GM21786 (cell line): Measurements from ENCODE around the gene CMBL.

Experiments used
- ATAC-seq: cut with Tn5 transposase; IDR thresholded peaks from one replicate; pipeline ENCODE4 v1.9.1; 2021; ENCODE audit not compliant: unreplicated experiment

CMBL gene

GRCh38 chr5:10333154-10334006, 25.7 kb upstream of the CMBL start:
- ATAC-seq: no peak

DNA sequence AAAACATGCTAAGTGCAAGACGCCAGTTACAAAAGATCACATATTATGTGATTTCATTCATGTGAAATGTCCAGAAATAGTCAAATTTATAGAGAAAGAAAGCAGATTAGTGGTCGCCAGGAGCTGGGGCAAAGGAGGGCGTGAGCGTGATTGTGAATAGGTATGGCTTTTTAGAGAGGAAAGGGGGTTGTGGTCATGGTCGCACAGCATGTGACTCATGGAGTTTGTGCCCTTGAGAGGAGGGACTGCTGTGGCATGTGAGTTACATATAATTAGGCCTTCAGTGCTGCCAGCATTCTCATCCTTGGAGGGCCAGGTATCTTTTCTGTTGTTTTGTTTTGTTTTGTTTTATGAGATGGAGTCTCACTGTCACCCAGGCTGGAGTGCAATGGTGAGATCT, 24.6 kb upstream of the CMBL start:
- ATAC-seq: no peak

- ATAC-seq: no peak
These were observed 23.7 kb upstream of the CMBL start for GRCh38 chr5:10331341-10331796.

DNA sequence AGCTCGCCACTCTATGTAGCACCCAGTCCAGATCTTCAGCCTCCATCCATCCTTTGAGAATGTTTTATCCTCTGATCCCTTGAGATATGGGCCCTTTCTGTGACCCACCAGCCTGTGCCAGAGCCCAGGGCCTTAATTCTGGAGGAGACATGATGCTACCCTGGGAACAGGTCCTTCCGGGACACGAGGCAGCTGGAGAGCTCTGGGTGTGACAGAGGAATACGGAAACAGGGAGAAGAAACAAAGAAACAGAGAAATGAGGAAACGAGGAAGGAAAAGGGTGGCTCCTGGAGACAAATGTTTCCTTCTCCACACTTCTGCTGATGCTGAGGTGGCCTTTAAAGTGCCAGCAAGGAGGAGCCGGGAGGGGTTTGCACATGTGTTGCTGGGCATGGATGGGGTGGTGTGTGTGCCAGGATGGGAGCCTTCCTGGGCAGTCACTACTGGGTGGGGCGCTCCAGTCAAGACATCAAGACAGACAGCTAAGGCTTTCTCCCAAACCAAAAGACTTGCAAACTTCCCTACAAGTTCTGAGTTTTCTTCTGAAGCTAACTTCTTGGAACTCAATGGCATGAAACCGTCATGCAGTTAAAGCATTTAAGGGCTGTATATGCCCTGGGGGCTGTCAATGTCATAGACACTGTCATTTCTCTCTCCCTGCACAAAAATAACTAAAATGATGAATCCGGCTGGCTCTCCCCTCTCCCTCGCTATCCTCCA, 23.0 kb upstream of the CMBL start:
- ATAC-seq: no peak

DNA sequence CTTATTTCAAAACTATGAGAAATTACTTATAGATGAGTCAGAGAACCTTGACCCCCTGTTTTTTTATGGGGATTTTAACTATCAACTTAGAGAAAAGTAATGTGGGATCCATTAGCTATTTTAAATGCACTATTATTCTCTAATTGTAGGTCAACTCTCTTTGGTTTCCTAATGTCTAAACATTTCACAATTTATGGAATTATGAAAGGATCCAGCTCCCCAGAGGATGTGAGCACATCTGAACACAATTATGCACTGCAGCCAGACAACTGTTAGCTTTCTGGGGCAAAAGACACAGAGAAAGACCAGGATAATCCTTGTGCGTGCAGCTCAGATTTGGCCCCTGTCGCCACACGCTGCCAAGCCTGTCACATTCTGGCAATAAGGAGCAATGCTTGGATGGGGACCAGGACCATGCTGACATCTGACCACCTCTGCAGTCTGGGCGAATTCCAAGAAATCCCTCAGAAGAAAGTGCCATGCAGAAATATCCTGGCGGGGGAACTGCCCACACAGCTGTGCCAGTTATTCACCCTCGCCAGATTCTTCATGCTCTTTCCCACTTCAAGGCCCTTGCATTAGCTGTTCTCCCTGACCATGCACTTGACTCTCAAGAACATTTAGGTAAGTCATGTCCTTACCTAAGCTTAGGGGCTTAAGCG, 22.2 kb upstream of the CMBL start:
- no peak for ATAC-seq

DNA sequence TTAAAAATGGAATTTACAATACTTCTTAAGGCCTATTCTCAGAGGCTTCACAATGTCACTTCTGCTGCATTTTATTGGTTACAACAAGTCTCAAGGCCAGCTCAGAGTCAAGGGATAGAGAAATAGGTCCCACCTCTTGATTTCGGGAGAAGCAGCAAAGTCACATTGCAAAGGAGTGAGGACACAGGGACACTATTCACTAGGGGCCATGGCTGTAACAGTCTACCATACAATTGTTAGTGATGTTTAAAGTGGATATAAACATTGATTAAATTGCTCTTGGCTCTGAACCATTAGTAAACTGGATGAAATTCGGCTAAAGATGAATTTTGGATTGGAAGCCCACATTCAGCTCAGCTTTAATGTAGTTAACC, 21.7 kb upstream of the CMBL start:
- no peak for ATAC-seq

- no peak for ATAC-seq
These were observed 20.6 kb upstream of the CMBL start for GRCh38 chr5:10328323-10328722.

DNA sequence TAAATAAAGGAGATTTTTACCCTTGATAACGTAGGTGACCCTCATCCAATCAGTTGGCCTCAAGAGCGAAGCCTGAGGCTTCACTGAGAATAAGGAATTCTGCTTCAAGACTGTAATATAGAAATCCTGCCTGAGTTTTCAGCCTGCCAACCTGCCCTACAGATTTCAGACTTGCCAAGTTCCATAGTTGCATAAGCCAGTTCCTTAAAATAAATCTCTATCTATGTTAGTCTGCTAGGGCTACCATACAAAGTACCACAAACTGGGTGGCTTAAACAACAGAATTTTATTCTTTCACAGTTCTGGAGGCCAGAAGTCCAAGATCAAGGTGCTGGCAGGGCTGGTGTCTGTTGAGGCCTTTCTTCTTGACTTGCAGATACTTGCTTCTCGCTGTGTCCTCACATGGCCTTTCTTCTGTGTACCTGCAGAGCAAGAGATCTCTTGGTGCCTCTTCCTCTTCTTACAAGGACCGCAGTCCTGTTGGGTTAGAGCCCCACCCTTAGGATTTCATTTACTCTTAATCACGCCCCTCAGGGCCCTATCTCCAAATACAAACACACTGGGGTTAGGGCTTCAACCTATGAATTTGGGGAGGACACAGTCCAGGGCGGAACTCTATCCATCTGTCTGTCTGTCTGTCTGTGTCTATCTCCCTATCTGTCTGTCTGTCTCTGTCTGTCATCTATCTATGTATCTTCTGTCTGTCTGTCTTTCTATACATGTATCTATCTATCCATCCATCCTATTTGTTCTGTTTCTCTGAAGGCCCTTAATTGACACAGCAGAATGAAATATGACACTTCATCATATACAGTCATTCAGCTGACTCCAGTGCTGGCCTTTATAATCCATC, 17.0 kb upstream of the CMBL start:
- ATAC-seq: no peak

DNA sequence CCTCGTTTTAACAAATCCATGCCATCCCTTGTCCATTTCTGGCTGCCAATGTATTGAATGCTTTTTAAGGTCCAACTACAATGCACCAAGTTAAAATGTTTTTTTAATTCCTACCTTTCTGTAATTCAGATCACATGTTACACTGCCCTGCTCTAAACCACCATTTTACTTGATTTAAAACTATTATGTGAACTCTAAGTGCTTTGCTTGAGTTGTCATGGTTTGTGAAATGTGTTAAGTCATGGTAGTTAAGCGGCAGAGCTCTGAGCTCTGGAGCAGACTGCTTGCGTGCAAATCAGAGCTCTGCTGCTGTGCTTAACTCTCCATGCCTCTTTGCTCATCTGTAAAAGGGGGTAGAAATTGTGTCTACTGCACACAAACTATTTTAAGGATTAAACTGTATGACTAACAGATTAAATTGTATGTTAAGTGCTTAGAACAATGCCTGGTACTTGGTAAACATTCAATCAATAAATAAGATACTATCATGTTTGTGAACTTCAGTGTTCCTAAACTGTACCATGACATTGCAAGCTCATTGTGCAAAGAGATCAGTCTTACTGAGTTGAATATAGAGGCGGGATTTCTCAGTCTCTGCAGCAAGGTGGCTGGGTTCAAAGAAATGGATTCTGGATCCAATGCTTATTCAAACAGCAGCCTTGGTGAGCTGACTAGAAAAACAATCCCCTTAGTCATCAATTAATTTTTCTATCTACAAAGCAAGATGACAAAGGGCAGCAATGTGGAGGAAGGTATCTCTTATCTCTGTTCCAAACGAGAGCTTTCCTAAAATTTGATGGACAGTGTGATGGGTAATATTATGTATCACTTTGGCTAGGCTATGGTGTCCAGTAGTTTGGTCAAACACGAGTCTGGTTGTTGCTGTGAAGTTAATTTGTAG, 16.1 kb upstream of the CMBL start:
- ATAC-seq: no peak

DNA sequence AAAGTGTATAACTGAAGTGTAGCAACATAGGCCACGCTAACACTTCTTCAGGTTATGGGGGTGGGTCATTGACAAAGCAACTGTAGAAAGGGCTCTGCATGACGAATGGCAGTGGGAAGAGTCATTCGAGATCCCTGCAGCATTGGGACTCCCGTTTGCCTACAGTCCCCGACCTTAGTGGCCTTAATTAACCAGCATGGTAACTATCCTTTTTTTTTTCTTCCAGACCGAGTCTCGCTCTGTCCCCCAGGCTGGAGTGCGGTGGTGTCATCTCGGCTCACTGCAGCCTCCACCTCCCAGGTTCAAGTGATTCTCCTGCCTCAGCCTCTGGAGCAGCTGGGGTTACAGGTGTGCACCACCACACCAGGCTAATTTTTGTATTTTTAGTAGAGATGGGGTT, 14.2 kb upstream of the CMBL start:
- ATAC-seq: no peak

GRCh38 chr5:10320793-10321192, 13.1 kb upstream of the CMBL start:
- ATAC-seq: no peak

- no peak for ATAC-seq
These were observed 11.6 kb upstream of the CMBL start for GRCh38 chr5:10319202-10319851.

DNA sequence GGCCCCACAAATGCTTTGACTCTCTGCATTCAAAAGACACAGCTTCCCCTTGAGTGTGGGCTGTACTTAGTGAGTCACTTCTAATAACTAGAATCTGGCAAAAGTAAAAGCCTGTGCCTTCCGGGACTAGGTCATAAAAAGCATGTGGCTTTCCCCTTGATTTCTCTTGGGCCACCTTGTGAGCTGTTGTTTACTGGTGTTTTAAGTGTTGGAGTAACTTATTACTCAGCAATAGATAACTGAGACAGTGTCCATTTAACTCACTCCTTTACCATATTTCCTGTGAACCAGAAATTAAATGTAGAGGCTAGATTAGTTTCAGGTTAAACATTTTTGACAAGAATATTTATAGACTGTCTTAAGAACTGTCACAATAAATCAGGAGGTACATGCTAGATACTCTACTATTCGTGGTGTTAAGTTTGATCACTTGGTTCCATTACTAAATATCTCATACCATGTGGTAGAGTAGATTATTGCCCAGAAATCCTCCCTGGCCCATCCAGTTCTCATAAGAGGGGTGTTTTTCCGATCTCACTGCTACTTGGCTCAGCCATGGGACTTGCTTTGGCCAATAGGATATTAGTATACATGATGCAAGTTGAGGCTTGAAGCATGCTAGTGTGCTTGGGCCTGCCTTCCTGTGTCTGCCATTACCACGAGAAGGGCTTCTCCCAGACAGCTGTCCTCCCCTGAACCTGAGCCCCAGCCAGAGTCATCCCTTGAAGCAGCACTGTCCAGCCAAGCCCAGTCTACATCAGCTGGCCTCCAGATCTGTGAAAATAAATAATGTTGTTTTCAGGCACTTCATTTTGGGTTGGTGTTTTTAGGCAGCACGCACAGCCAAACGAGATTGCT, 10.4 kb upstream of the CMBL start:
- peak; percentile 64 for ATAC-seq

- no peak for ATAC-seq
These were observed 8.3 kb upstream of the CMBL start for GRCh38 chr5:10315824-10316509.

DNA sequence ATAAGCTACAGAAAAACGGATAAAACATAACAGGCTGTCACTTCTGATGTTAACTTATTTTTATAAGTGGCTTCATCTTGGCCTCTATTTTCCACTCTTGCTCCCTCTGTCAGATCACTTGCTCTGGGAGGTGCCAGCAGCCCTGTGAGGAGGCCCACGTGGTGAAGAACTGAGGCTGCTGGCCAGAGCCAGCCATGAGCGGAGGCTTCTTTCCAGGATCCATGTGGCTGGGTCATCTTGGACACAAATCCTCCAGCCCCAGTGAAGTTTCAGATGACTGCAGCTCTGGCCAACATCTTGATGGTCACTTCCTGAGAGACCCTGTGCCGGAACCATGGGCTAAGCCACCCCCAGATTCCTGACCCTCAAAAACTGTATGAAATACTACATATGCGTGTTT, 7.5 kb upstream of the CMBL start:
- ATAC-seq: no peak

DNA sequence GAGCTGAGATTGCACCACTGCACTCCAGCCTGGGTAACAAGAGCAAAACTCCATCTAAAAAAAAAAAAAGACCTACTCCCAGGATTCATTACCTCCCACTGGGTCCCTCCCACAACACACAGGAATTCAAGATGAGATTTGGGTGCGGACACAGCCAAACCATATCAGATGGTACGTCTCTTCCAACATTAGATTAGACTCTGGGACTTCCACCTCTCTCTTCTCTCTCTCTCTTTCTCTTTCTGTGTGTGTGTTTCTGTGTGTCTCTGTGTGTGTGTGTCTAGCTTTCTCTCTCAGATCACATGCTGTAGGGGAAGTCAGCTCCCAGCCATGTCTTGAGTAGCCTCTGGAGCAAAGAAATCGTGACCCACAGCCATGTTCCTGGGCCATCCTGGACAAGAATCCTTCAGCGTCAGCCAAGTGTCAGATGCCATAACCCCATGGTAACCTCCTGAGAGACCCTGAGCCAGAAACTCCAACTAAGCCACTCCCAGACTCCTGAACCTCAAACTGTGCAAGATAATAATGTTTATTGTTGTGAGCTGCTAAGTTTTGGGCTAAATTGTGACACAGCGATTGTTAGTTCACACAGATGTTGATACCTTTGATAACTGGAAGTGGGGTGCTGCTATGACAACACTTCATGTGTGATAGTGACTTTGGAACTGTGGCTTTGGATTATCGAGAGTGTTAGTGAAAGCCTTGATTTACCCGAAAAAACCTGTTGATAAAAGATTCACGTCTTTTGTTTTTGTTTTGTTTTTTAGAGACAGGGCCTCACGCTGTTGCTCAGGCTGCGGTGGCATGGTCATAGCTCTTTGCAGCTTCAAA, 4.1 kb upstream of the CMBL start:
- no peak for ATAC-seq
